Upper lobe of left lung (tissue), 4 donors: ENCODE data around the gene LRRC23.

Experiments used
- EP300 ChIP-seq, 4 donors: sonication (generic); formaldehyde crosslinking; IDR thresholded peaks; one replicate each; pipeline ENCODE4 v1.5.1; 2017; ENCODE audit warnings: antibody characterized with exemption in 4 of 4, control low read depth in 2 of 4
- POLR2A ChIP-seq, 4 donors: fragments of 450-650 bp; IDR thresholded peaks; one replicate each; pipeline ENCODE4 v1.5.1; 2016 to 2017; ENCODE audit warnings: antibody characterized with exemption in 4 of 4, mild to moderate bottlenecking in 2 of 4
- POLR2AphosphoS5 ChIP-seq, 2 donors: sonication (generic); formaldehyde crosslinking; IDR thresholded peaks; one replicate each; pipeline ENCODE4 v1.5.1; 2017; ENCODE audit warnings: antibody characterized with exemption in 2 of 2
- TF ChIP-seq, protein P1 (sequence below), 6 experiments: fragments of 450-650 bp in 4 of 6; fragments of 200-600 bp in 2 of 6; sonication (generic) in 2 of 6; IDR thresholded peaks; one replicate each; pipeline ENCODE4 v1.5.1; 2016 to 2019; ENCODE audit warnings: antibody characterized with exemption in 6 of 6

- TF ChIP-seq, protein P1, sequence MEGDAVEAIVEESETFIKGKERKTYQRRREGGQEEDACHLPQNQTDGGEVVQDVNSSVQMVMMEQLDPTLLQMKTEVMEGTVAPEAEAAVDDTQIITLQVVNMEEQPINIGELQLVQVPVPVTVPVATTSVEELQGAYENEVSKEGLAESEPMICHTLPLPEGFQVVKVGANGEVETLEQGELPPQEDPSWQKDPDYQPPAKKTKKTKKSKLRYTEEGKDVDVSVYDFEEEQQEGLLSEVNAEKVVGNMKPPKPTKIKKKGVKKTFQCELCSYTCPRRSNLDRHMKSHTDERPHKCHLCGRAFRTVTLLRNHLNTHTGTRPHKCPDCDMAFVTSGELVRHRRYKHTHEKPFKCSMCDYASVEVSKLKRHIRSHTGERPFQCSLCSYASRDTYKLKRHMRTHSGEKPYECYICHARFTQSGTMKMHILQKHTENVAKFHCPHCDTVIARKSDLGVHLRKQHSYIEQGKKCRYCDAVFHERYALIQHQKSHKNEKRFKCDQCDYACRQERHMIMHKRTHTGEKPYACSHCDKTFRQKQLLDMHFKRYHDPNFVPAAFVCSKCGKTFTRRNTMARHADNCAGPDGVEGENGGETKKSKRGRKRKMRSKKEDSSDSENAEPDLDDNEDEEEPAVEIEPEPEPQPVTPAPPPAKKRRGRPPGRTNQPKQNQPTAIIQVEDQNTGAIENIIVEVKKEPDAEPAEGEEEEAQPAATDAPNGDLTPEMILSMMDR (IDR thresholded peaks at IDR 0.05), result no peak
- no peak for TF ChIP-seq EP300 (IDR thresholded peaks at IDR 0.05)
- no peak for TF ChIP-seq POLR2A (IDR thresholded peaks at IDR 0.05)
- TF ChIP-seq POLR2AphosphoS5 (IDR thresholded peaks at IDR 0.05), result no peak
These were observed 41.6 kb upstream of the LRRC23 start for GRCh38 chr12:6863033-6863432.
